Caco-2 (cell line): Measurements from ENCODE around the gene ERBB2. TPM values are rescaled to one million over a fixed set of nuclear protein-coding genes. Genes with fewer than 3 reads are reported as not detected.

Experiments used
- BruUV-seq: library from RNA; stranded (reverse); fragments of 400-500 nt; replicated peaks from 2 replicates; lab custom pipeline; 2021; lab: Mats Ljungman, UMichigan
- CTCF ChIA-PET: fragments of 300-600 bp; sonication (Branson Sonifier 250); formaldehyde crosslinking; loops from one replicate; lab custom pipeline; 2022; ENCODE audit warnings: antibody characterized with exemption; lab: Charles Lee
- POLR2A ChIA-PET: fragments of 300-600 bp; sonication (Branson Sonifier 250); formaldehyde crosslinking; loops from one replicate; lab custom pipeline; 2022; ENCODE audit warnings: antibody characterized with exemption; lab: Charles Lee
- DNase-seq, 2 experiments: peaks; one replicate each; pipeline versions ENCODE4 v3.0.0 to v3.0.0-alpha.2; 2020 to 2022
- H3K27me3 ChIP-seq: replicated peaks from 2 replicates; pipeline ENCODE4 v1.6.0; 2011; ENCODE audit warnings: low read length; ENCODE audit not compliant: control insufficient read depth, insufficient read depth
- H3K36me3 ChIP-seq: 2 replicates; pipeline ENCODE4 v1.5.1; 2011; ENCODE audit warnings: low read length; ENCODE audit not compliant: control insufficient read depth, insufficient read depth
- H3K4me1 ChIP-seq: fragments of 250-450 bp; sonication (Bioruptor Pico); 2 replicates; pipeline ENCODE4 v1.5.1; 2020; ENCODE audit warnings: mild to moderate bottlenecking
- H3K4me3 ChIP-seq: 2 replicates; pipeline ENCODE4 v1.5.1; 2011; ENCODE audit warnings: low read depth, mild to moderate bottlenecking, control low read depth, low read length
- H3K9me3 ChIP-seq: fragments of 250-450 bp; sonication (Bioruptor Pico); 2 replicates; pipeline ENCODE4 v1.5.1; 2020; ENCODE audit warnings: mild to moderate bottlenecking, moderate library complexity
- H3K27ac Mint-ChIP-seq: one replicate; pipeline ENCODE4 v1.8.0; 2022; ENCODE audit warnings: mixed read lengths; ENCODE audit not compliant: unreplicated experiment
- H3K27me3 Mint-ChIP-seq: one replicate; pipeline ENCODE4 v1.8.0; 2022; ENCODE audit warnings: mixed read lengths; ENCODE audit not compliant: insufficient read depth, unreplicated experiment
- H3K36me3 Mint-ChIP-seq: one replicate; pipeline ENCODE4 v1.8.0; 2022; ENCODE audit warnings: mild to moderate bottlenecking, mixed read lengths; ENCODE audit not compliant: insufficient read depth, unreplicated experiment
- H3K4me1 Mint-ChIP-seq: one replicate; pipeline ENCODE4 v1.8.0; 2022; ENCODE audit warnings: low read depth, mixed read lengths; ENCODE audit not compliant: unreplicated experiment
- H3K4me3 Mint-ChIP-seq: one replicate; pipeline ENCODE4 v1.8.0; 2022; ENCODE audit warnings: mild to moderate bottlenecking, moderate library complexity, mixed read lengths; ENCODE audit not compliant: unreplicated experiment
- H3K9me3 Mint-ChIP-seq: one replicate; pipeline ENCODE4 v1.8.0; 2022; ENCODE audit warnings: mixed read lengths; ENCODE audit not compliant: unreplicated experiment
- CTCF ChIP-seq, 2 experiments: fragments of 200-600 bp in 1 of 2; IDR thresholded peaks; 1 replicate in 1 of 2; 2 replicates in 1 of 2; pipeline versions ENCODE4 v1.5.1 to v1.8.0; 2011 to 2022; ENCODE audit warnings: antibody characterized with exemption in 1 of 2, control low read depth in 1 of 2, inconsistent platforms in 1 of 2, low read depth in 1 of 2, low read length in 1 of 2, mild to moderate bottlenecking in 1 of 2, moderate library complexity in 1 of 2; ENCODE audit not compliant: insufficient read depth in 1 of 2, severe bottlenecking in 1 of 2, unreplicated experiment in 1 of 2
- intact Hi-C: fragments of 100-400 bp; cut with micrococcal nuclease; formaldehyde crosslinking; loops from one replicate; pipeline ENCODE4 v1.10.0; 2022; ENCODE audit not compliant: unreplicated experiment
- total RNA-seq: library from RNA; stranded (reverse); gene quantifications from 2 replicates; pipeline ENCODE4 v1.2.3, GENCODE V29; 2022

The ERBB2 gene
- total RNA-seq, 1 experiment from 2014 or later = 121 TPM

- H3K36me3 ChIP-seq = no peaks in the 10 kb centered on the region
- no peaks in the 10 kb centered on the region for H3K9me3 ChIP-seq
- Mint-ChIP-seq H3K4me3 (no peak overlapping the region), H3K27ac (no peak overlapping the region), H3K36me3 (peaks cover 9% of the 10 kb centered on the region), H3K4me1 (peaks cover 7% of the 10 kb centered on the region), H3K27me3 (peaks cover 4% of the 10 kb centered on the region), H3K9me3 (no peaks in the 10 kb centered on the region)
- H3K4me3 ChIP-seq = no peak overlapping the region
- TF ChIP-seq CTCF (IDR thresholded peaks at IDR 0.05; ENCODE audit: insufficient read depth in 1 of 2, low read depth in 1 of 2, low read length in 1 of 2, severe bottlenecking in 1 of 2, unreplicated experiment in 1 of 2) = no peak
- intact Hi-C loops = no loop called here
- H3K4me1 ChIP-seq = peaks cover 18% of the 10 kb centered on the region
- DNase-seq = no peak
- ChIA-PET CTCF (interaction anchor here (0.8 to 4.9 kb wide), 9 partner anchors 12 to 122 kb away, joined by 3 to 44 read pairs (median 4); partner anchors contain the start of gene PGAP3), POLR2A (no interaction called here)
- no peaks in the 10 kb centered on the region for H3K27me3 ChIP-seq
- no TSS peak for BruUV-seq
Measured at GRCh38 chr17:39669897-39670735, 29.7 kb upstream of the ERBB2 start.

GRCh38 chr17:39670746-39671145 lies 29.1 kb upstream of the ERBB2 start:
- no TSS peak for BruUV-seq
- Mint-ChIP-seq H3K4me3 (no peak overlapping the region), H3K9me3 (no peaks in the 10 kb centered on the region), H3K36me3 (peaks cover 6% of the 10 kb centered on the region), H3K27me3 (peaks cover 4% of the 10 kb centered on the region), H3K27ac (no peak overlapping the region), H3K4me1 (peaks cover 12% of the 10 kb centered on the region)
- no peak overlapping the region for H3K4me3 ChIP-seq
- no peak for DNase-seq
- no peaks in the 10 kb centered on the region for H3K9me3 ChIP-seq
- H3K36me3 ChIP-seq = no peaks in the 10 kb centered on the region
- H3K4me1 ChIP-seq = peaks cover 24% of the 10 kb centered on the region
- intact Hi-C loops = no loop called here
- POLR2A ChIA-PET = no interaction called here
- CTCF ChIA-PET = interaction anchor here (0.8 to 4.9 kb wide), 7 partner anchors 12 to 123 kb away, joined by 3 to 44 read pairs (median 4); partner anchors contain the start of gene PGAP3
- no peaks in the 10 kb centered on the region for H3K27me3 ChIP-seq
- TF ChIP-seq CTCF (IDR thresholded peaks at IDR 0.05; ENCODE audit: insufficient read depth in 1 of 2, low read depth in 1 of 2, low read length in 1 of 2, severe bottlenecking in 1 of 2, unreplicated experiment in 1 of 2) = no peak

GRCh38 chr17:39671651-39672521 lies 28.0 kb upstream of the ERBB2 start:
- ChIA-PET CTCF (interaction anchor here (0.6 to 4.9 kb wide), 15 partner anchors 16 to 362 kb away, joined by 3 to 44 read pairs (median 3); partner anchors contain the start of genes ERBB2, PGAP3 and STARD3), POLR2A (no interaction called here)
- H3K27me3 ChIP-seq = no peaks in the 10 kb centered on the region
- Mint-ChIP-seq H3K9me3 (no peaks in the 10 kb centered on the region), H3K4me3 (no peak overlapping the region), H3K27me3 (peaks cover 4% of the 10 kb centered on the region), H3K27ac (no peak overlapping the region), H3K4me1 (peaks cover 12% of the 10 kb centered on the region), H3K36me3 (peaks cover 11% of the 10 kb centered on the region)
- intact Hi-C loops = loop anchor here (1.0 kb wide), 1 partner anchor 50 kb away; no protein-coding TSS in a partner anchor
- peak; percentile 69 to 76 for TF ChIP-seq CTCF (IDR thresholded peaks at IDR 0.05; ENCODE audit: insufficient read depth in 1 of 2, low read depth in 1 of 2, low read length in 1 of 2, severe bottlenecking in 1 of 2, unreplicated experiment in 1 of 2)
- no TSS peak for BruUV-seq
- no peaks in the 10 kb centered on the region for H3K36me3 ChIP-seq
- H3K9me3 ChIP-seq = no peaks in the 10 kb centered on the region
- peaks cover 25% of the 10 kb centered on the region for H3K4me1 ChIP-seq
- peak in 1 of 2 experiments; percentile 60 for DNase-seq
- no peak overlapping the region for H3K4me3 ChIP-seq
